ENCODE measurements around the gene NKX3-2. TPM values are rescaled to one million over a fixed set of nuclear protein-coding genes. Genes with fewer than 3 reads are reported as not detected.

NKX3-2 gene
- total RNA-seq, 1 donor from 2014 or later: 5.9 TPM

DNA sequence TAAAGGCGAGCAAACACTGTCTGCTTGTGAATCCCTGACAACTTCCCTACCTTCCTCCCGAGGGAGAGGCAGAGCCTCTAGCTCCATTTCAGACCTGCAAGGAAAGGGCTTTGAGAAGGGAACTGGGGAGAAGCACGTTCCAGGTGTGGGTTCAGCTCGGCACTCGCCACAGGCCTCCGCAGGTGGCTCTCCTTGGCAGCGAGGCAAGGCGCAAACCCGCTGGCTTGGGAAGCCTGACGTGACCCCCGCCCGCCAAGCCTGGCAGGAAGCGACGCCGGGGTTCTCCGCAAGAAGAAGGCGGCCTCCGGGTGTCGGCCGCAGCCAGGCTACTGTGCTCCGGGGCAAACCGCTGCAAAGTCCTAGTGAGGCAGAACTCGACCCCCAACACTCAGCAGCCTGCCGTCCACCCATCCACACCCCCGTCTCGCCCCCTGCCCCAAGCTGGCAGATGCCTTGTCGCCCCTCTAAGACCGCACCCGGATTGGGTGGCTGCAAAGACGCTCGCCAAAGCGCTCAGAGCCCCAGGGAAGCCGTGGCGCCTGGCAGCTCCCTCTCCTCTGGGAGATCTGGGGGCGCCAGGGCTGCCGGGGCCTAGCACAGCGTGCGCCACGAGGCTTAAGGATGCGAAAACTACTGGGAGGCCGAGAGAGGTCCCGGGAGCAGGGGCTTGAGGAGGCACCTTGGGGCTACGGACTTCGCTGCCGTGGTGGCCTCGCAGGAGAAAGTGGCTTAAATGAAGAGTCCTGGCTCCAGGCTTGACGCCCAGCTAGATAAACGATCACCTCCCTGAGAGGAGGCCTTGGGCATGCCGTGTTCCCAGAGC, 21.8 kb downstream of the NKX3-2 start:
- Histone ChIP-seq H3K4me1 (ENCODE audit: insufficient read depth, low read length) (peaks cover 5% of the 10 kb centered on the region), H3K4me3 (ENCODE audit: insufficient read depth, low read depth, low read length) (no peak overlapping the region), H3K27ac (ENCODE audit: low read depth, low read length) (no peak overlapping the region), H3K4me2 (ENCODE audit: low read length) (peak overlapping the region; percentile 64), H3K27me3 (ENCODE audit: insufficient read depth, low read length) (peaks cover 77% of the 10 kb centered on the region), H3K9me3 (ENCODE audit: insufficient read depth, low read depth, low read length) (peaks cover 12% of the 10 kb centered on the region), H3K9ac (ENCODE audit: low read length) (no peak overlapping the region), H3K79me2 (ENCODE audit: insufficient read depth, low read length) (no peaks in the 10 kb centered on the region), H4K20me1 (ENCODE audit: insufficient read depth, low read length) (no peaks in the 10 kb centered on the region), H2AFZ (ENCODE audit: low read depth, low read length) (peak overlapping the region; percentile 50), H3K36me3 (ENCODE audit: insufficient read depth, low read length) (no peaks in the 10 kb centered on the region)
- H3K27me3 Mint-ChIP-seq (ENCODE audit: low read depth, unreplicated experiment): peaks cover 7% of the 10 kb centered on the region
- H3K9me3 Mint-ChIP-seq (ENCODE audit: unreplicated experiment): peaks cover 6% of the 10 kb centered on the region
- H3K27ac Mint-ChIP-seq (ENCODE audit: unreplicated experiment): no peak overlapping the region
- no peaks in the 10 kb centered on the region for H3K36me3 Mint-ChIP-seq (ENCODE audit: low read depth, unreplicated experiment)
- DNase-seq (ENCODE audit: low read depth) (no peak), FAIRE-seq (no peak)
- H3K4me3 Mint-ChIP-seq (ENCODE audit: unreplicated experiment): no peak overlapping the region
- H3K4me1 Mint-ChIP-seq (ENCODE audit: low read depth, unreplicated experiment): no peaks in the 10 kb centered on the region
- TF ChIP-seq EZH2 (IDR thresholded peaks at IDR 0.05; ENCODE audit: insufficient read depth, low read length): peak; percentile 51
- TF ChIP-seq, protein P1, sequence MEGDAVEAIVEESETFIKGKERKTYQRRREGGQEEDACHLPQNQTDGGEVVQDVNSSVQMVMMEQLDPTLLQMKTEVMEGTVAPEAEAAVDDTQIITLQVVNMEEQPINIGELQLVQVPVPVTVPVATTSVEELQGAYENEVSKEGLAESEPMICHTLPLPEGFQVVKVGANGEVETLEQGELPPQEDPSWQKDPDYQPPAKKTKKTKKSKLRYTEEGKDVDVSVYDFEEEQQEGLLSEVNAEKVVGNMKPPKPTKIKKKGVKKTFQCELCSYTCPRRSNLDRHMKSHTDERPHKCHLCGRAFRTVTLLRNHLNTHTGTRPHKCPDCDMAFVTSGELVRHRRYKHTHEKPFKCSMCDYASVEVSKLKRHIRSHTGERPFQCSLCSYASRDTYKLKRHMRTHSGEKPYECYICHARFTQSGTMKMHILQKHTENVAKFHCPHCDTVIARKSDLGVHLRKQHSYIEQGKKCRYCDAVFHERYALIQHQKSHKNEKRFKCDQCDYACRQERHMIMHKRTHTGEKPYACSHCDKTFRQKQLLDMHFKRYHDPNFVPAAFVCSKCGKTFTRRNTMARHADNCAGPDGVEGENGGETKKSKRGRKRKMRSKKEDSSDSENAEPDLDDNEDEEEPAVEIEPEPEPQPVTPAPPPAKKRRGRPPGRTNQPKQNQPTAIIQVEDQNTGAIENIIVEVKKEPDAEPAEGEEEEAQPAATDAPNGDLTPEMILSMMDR (IDR thresholded peaks at IDR 0.05; ENCODE audit: insufficient read depth, low read depth, low read length): no peak

DNA sequence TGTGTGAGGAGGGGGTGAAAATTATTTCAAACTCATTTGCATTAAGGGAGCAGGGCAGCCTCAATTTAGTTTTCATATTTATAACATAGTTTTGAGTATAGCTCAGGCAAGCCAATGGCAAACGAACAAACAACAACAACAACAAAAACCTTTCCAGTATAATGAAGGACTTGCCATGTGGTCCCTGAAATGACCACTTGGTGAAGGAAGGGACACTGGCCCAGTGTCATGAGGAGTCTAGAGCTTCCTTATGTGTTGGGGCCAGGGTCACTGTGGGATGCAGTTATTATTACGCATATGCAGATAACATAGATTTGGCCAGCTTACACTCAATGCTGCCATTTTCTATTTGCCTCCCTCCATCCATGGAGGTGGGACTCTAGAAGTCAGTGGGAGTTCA, 23.3 kb downstream of the NKX3-2 start:
- no peaks in the 10 kb centered on the region for H3K36me3 Mint-ChIP-seq (ENCODE audit: low read depth, unreplicated experiment)
- DNase-seq (ENCODE audit: low read depth) (no peak), FAIRE-seq (no peak)
- H3K4me1 Mint-ChIP-seq (ENCODE audit: low read depth, unreplicated experiment): no peaks in the 10 kb centered on the region
- H3K27me3 ChIP-seq (ENCODE audit: insufficient read depth, low read length): peaks cover 65% of the 10 kb centered on the region
- peaks cover 6% of the 10 kb centered on the region for H3K9me3 Mint-ChIP-seq (ENCODE audit: unreplicated experiment)
- no peaks in the 10 kb centered on the region for H3K36me3 ChIP-seq (ENCODE audit: insufficient read depth, low read length)
- H3K27ac Mint-ChIP-seq (ENCODE audit: unreplicated experiment): no peak overlapping the region
- no peaks in the 10 kb centered on the region for H3K79me2 ChIP-seq (ENCODE audit: insufficient read depth, low read length)
- no peaks in the 10 kb centered on the region for H4K20me1 ChIP-seq (ENCODE audit: insufficient read depth, low read length)
- no peak overlapping the region for H3K4me2 ChIP-seq (ENCODE audit: low read length)
- H3K9ac ChIP-seq (ENCODE audit: low read length): no peak overlapping the region
- no peak for TF ChIP-seq EZH2 (IDR thresholded peaks at IDR 0.05; ENCODE audit: insufficient read depth, low read length)
- TF ChIP-seq, protein P1 (IDR thresholded peaks at IDR 0.05; ENCODE audit: insufficient read depth, low read depth, low read length): no peak
- H3K4me3 ChIP-seq (ENCODE audit: insufficient read depth, low read depth, low read length): no peak overlapping the region
- peaks cover 12% of the 10 kb centered on the region for H3K9me3 ChIP-seq (ENCODE audit: insufficient read depth, low read depth, low read length)
- peaks cover 2% of the 10 kb centered on the region for H3K27me3 Mint-ChIP-seq (ENCODE audit: low read depth, unreplicated experiment)
- H3K27ac ChIP-seq (ENCODE audit: low read depth, low read length): no peak overlapping the region
- no peak overlapping the region for H2AFZ ChIP-seq (ENCODE audit: low read depth, low read length)
- no peak overlapping the region for H3K4me3 Mint-ChIP-seq (ENCODE audit: unreplicated experiment)
- peaks cover 5% of the 10 kb centered on the region for H3K4me1 ChIP-seq (ENCODE audit: insufficient read depth, low read length)

DNA sequence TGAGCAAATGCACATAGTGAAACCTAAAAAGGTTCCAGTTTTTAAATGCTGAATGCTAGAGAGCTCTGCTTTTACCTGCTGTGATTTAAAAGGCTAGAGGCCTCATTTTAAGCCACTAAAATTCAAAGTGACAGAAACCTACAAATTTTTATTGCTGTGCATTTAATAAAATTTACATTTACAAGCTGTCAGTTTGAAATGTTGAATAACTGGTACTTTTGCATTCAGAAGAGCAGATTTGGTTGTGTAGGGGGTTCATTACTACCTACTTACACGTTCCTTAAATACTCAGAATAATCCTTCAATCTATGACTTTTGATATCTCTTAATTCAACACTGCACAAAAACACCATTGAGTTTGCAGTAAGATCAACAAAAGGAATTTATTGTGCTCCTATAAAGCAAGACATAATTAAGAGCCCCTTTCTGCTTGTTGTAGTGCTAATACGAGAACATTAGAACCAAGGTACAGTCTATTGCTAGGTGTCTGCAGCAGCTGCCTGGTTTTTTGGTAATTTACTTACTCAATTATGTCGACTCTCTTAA, 27.9 kb downstream of the NKX3-2 start:
- peaks cover 39% of the 10 kb centered on the region for H3K27me3 ChIP-seq (ENCODE audit: insufficient read depth, low read length)
- no peak overlapping the region for H3K4me2 ChIP-seq (ENCODE audit: low read length)
- no peak overlapping the region for H3K4me3 ChIP-seq (ENCODE audit: insufficient read depth, low read depth, low read length)
- peaks cover 2% of the 10 kb centered on the region for H3K4me1 Mint-ChIP-seq (ENCODE audit: low read depth, unreplicated experiment)
- no peak overlapping the region for H3K9ac ChIP-seq (ENCODE audit: low read length)
- no peaks in the 10 kb centered on the region for H3K9me3 Mint-ChIP-seq (ENCODE audit: unreplicated experiment)
- TF ChIP-seq, protein P1 (IDR thresholded peaks at IDR 0.05; ENCODE audit: insufficient read depth, low read depth, low read length): no peak
- no peak for TF ChIP-seq EZH2 (IDR thresholded peaks at IDR 0.05; ENCODE audit: insufficient read depth, low read length)
- no peaks in the 10 kb centered on the region for H3K36me3 ChIP-seq (ENCODE audit: insufficient read depth, low read length)
- no peak overlapping the region for H3K4me3 Mint-ChIP-seq (ENCODE audit: unreplicated experiment)
- no peaks in the 10 kb centered on the region for H3K79me2 ChIP-seq (ENCODE audit: insufficient read depth, low read length)
- no peak overlapping the region for H2AFZ ChIP-seq (ENCODE audit: low read depth, low read length)
- no peaks in the 10 kb centered on the region for H3K4me1 ChIP-seq (ENCODE audit: insufficient read depth, low read length)
- no peaks in the 10 kb centered on the region for H3K9me3 ChIP-seq (ENCODE audit: insufficient read depth, low read depth, low read length)
- H3K36me3 Mint-ChIP-seq (ENCODE audit: low read depth, unreplicated experiment): no peaks in the 10 kb centered on the region
- no peak for DNase-seq (ENCODE audit: low read depth)
- no peaks in the 10 kb centered on the region for H3K27me3 Mint-ChIP-seq (ENCODE audit: low read depth, unreplicated experiment)
- no peak overlapping the region for H3K27ac ChIP-seq (ENCODE audit: low read depth, low read length)
- no peak for FAIRE-seq
- no peak overlapping the region for H3K27ac Mint-ChIP-seq (ENCODE audit: unreplicated experiment)
- no peaks in the 10 kb centered on the region for H4K20me1 ChIP-seq (ENCODE audit: insufficient read depth, low read length)
